Amygdala (tissue), 56 donors: ENCODE data around the gene C11orf91.

Source experiments
- DNase-seq, 56 donors: peaks; one replicate each; lab custom pipeline; 2025; lab: John Stamatoyannopoulos, UW

C11orf91 gene

DNA sequence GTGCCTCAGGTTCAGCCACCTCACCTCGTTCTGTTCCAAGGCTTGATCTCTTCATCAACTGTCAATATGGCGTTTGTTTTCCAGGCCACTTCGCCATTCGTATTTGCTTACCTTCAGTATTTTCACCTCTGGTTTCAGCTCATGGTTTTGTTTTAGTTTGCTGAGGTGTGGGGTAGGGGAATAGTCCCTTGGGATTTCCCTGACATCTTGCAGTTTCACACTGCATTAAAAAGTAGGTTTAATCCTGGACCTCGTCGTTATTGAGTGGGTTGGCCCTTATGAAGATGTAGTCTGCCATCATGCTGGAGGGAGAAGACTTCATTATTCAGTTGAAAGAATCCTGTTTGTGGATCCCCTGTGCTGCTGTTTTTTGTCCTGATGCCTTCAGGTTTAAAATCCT, 46.0 kb downstream of the C11orf91 start:
- no peak for DNase-seq

DNA sequence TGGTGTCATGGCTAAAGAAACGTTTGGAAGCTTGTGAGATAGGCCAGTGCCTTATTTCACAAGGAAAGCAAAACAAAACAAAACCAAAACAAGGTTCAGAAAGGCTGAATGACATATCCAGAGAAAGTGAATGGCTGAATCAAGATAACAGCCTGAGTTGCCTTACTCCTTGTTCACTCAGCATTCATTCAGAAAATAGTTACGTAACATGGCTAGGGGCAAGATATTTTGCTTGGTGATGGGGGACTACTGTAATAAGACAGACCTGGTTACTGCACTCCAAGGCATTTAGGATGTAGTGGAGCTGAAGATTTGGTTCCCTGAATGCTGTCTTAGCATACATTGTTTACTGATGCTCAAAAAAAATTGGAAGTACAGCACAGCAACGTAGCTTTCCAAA, 47.7 kb downstream of the C11orf91 start:
- DNase-seq = no peak

DNA sequence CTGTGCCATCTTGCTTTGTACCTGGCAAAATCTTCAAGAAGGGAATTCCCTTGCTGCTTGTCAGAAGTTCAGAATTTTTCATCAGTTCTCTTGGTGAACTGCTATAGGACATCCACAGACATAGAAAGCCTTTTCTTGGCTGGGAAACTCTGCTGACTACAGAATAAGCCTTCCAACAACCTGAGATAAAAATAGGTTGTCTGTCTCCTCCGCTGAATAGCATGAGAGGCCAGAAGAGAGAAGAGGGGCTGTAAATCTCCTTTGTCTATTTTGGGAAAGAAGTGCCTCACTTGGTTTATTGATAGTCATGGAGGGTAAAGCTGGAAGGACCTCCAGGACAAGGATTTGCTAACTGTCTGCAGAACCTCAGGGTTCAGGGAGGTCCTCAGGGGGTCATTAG, 48.2 kb downstream of the C11orf91 start:
- no peak for DNase-seq

DNA sequence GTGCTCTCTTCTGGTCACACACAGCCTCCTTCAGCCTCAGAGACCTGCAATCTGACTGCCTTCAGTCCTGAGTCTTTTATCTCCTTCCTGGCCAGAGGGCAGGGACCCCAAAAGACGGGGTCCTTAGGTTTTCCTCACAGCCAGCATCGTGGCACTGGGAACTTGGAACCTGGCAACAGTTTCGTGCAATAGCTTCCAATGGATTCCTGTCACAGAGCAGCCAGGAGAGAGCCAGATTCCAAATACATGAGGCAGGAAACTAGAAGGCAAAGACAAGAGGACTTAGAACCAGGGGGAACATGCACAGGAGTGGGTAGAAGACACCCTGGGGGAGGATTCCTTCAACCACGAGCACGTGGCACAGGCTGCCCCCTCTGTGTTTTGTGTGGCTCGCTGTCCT, 48.6 kb downstream of the C11orf91 start:
- no peak for DNase-seq

DNA sequence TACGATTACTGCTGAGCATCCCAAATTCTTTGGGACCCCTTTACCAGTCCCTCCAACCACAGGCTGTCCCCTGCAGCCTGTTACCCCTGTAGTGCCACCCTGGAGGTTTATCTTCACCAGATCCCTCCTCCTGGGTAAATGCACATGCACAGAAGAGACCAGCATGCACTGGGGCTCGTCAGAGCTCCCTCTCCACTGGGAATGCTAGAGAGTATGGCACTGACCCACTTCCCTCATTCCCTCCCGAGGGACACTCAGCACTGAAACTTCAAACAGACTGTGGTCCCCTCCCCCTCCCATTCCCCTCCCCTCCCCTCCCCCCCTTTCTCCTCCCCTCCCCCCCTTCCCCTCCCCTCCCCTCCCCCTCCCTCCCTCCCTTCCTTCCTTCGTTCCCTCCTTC, 49.1 kb downstream of the C11orf91 start:
- DNase-seq = no peak

DNA sequence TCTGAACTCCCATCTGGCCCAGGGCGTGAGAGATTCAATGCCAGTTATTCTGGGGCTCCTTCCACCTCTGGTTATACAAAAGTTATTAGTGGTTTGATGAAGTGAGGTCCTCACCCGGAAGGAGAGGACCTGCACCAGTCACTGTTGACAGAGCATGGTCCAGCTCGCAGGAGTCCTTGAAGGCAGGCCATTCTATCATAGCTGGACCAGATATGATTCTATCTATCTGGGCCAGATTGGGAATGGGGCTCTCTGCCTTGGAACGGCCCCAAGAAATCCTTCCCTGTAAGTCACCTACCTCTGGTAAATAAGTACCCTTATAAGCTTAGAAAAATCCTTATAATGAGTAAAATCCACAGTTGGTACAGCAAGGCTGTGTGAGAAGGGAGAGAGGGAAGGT, 50.7 kb downstream of the C11orf91 start:
- DNase-seq = no peak
